Liver (tissue), 9 donors: ENCODE measurements around the gene NR3C1. TPM values are rescaled to one million over a fixed set of nuclear protein-coding genes. Genes with fewer than 3 reads are reported as not detected.
A peak's percentile ranks its signal among the peaks of the same experiment; 100 is the strongest.

Experiments
- DNase-seq: peaks from one replicate; pipeline ENCODE4 v3.0.0-alpha.2; 2017; ENCODE audit warnings: low spot score
- H3K27ac ChIP-seq, 2 donors: one replicate each; pipeline ENCODE4 v1.7.0; 2013; ENCODE audit warnings: inconsistent platforms in 2 of 2, low read length in 2 of 2, control low read depth in 1 of 2, low read depth in 1 of 2, mild to moderate bottlenecking in 1 of 2
- H3K27me3 ChIP-seq, 4 donors: one replicate each; pipeline versions ENCODE4 v1.6.1 to v1.7.0; 2013; ENCODE audit warnings: low read length in 3 of 4, inconsistent platforms in 1 of 4, mild to moderate bottlenecking in 1 of 4, moderate library complexity in 1 of 4; ENCODE audit not compliant: control insufficient read depth in 4 of 4, insufficient read depth in 4 of 4
- H3K36me3 ChIP-seq, 4 donors: one replicate each; pipeline versions ENCODE4 v1.6.1 to v1.7.0; 2013; ENCODE audit warnings: low read length in 3 of 4, mild to moderate bottlenecking in 3 of 4, low read depth in 1 of 4, moderate library complexity in 1 of 4; ENCODE audit not compliant: control insufficient read depth in 4 of 4, insufficient read depth in 3 of 4
- H3K4me1 ChIP-seq, 4 donors: one replicate each; pipeline versions ENCODE4 v1.6.1 to v1.7.0; 2013; ENCODE audit warnings: low read length in 3 of 4, mild to moderate bottlenecking in 3 of 4, moderate library complexity in 1 of 4; ENCODE audit not compliant: control insufficient read depth in 4 of 4, insufficient read depth in 4 of 4
- H3K4me3 ChIP-seq, 3 donors: one replicate each; pipeline versions ENCODE4 v1.6.1 to v1.7.0; 2013; ENCODE audit warnings: low read length in 3 of 3, control low read depth in 1 of 3, low read depth in 1 of 3, mild to moderate bottlenecking in 1 of 3
- H3K9ac ChIP-seq, 2 donors: one replicate each; pipeline ENCODE4 v1.7.0; 2013; ENCODE audit warnings: low read length in 2 of 2, mild to moderate bottlenecking in 2 of 2, moderate library complexity in 2 of 2, control low read depth in 1 of 2, low read depth in 1 of 2
- H3K9me3 ChIP-seq, 4 donors: one replicate each; pipeline versions ENCODE4 v1.6.1 to v1.7.0; 2013; ENCODE audit warnings: low read length in 3 of 4; ENCODE audit not compliant: control insufficient read depth in 4 of 4
- ATF3 ChIP-seq: IDR thresholded peaks from 2 replicates; pipeline ENCODE4 v1.6.1; 2016; ENCODE audit warnings: antibody characterized with exemption
- FOXA1 ChIP-seq: IDR thresholded peaks from 2 replicates; pipeline ENCODE4 v1.6.1; 2016; ENCODE audit warnings: antibody characterized with exemption
- FOXA2 ChIP-seq: IDR thresholded peaks from 2 replicates; pipeline ENCODE4 v1.6.1; 2016; ENCODE audit warnings: antibody characterized with exemption
- GABPA ChIP-seq, 2 donors: IDR thresholded peaks in 1 of 2; conservative IDR thresholded peaks in 1 of 2; 2 replicates each; pipeline ENCODE4 v1.6.1; 2016; ENCODE audit warnings: antibody characterized with exemption in 2 of 2, mild to moderate bottlenecking in 1 of 2, moderate library complexity in 1 of 2
- HNF4A ChIP-seq, 2 donors: conservative IDR thresholded peaks; 2 replicates each; pipeline ENCODE4 v1.6.1; 2016; ENCODE audit warnings: antibody characterized with exemption in 2 of 2, mild to moderate bottlenecking in 2 of 2
- HNF4G ChIP-seq: IDR thresholded peaks from 2 replicates; pipeline ENCODE4 v1.6.1; 2016; ENCODE audit warnings: antibody characterized with exemption
- NR2F2 ChIP-seq: IDR thresholded peaks from 2 replicates; pipeline ENCODE4 v1.6.1; 2016; ENCODE audit warnings: antibody characterized with exemption
- RAD21 ChIP-seq, 2 donors: IDR thresholded peaks; 2 replicates each; pipeline ENCODE4 v1.6.1; 2016; ENCODE audit warnings: antibody characterized with exemption in 2 of 2, mild to moderate bottlenecking in 2 of 2
- RXRA ChIP-seq, 2 donors: IDR thresholded peaks; 2 replicates each; pipeline ENCODE4 v1.6.1; 2017 to 2018; ENCODE audit warnings: antibody characterized with exemption in 2 of 2, mild to moderate bottlenecking in 1 of 2
- SP1 ChIP-seq: IDR thresholded peaks from 2 replicates; pipeline ENCODE4 v1.6.1; 2018; ENCODE audit warnings: antibody characterized with exemption, mild to moderate bottlenecking
- TAF1 ChIP-seq: conservative IDR thresholded peaks from 2 replicates; pipeline ENCODE4 v1.6.1; 2016; ENCODE audit warnings: antibody characterized with exemption, mild to moderate bottlenecking
- WGBS: extraction: QIAGEN DNeasy Blood & Tissue Kit; methylation state at CpG from one replicate; pipeline ENCODE4 v1.1.7; 2013; 5-methylcytosine and 5-hydroxymethylcytosine counted together
- polyA plus RNA-seq, 2 donors: library from polyadenylated mRNA; stranded (reverse) in 1 of 2; unstranded in 1 of 2; fragments of 200-250 nt in 1 of 2; fragments of >200 nt in 1 of 2; fragmentation: Nextera tagmentation in 1 of 2; extraction: Ambion mirVana in 1 of 2; gene quantifications; one replicate each; pipeline versions ENCODE4 v1.2.1 to v1.2.3, GENCODE V29; 2013 to 2015
- total RNA-seq, 2 donors: library from RNA; depleted of rRNA; stranded (reverse); fragments of >200 nt; gene quantifications; one replicate each; pipeline ENCODE4 v1.2.3, GENCODE V29; 2014
- TF ChIP-seq, protein P1 (sequence below): IDR thresholded peaks from 2 replicates; pipeline ENCODE4 v1.6.1; 2016; ENCODE audit warnings: antibody characterized with exemption
- TF ChIP-seq, protein P2 (sequence below): fragments of 150-350 bp; IDR thresholded peaks from 2 replicates; pipeline ENCODE4 v1.5.1; 2017; ENCODE audit warnings: improper control_type of control experiment, low read depth, low read length; ENCODE audit not compliant: missing input control
- TF ChIP-seq, protein P3 (sequence below): IDR thresholded peaks from 2 replicates; pipeline ENCODE4 v1.6.1; 2016; ENCODE audit warnings: antibody characterized with exemption
- TF ChIP-seq, protein P4 (sequence below): IDR thresholded peaks from 2 replicates; pipeline ENCODE4 v1.6.1; 2016; ENCODE audit warnings: antibody characterized with exemption, mild to moderate bottlenecking
- donor health status: healthy.
- donor health status: healthy.
- donor health status: healthy.
- donor health status: healthy.
- donor health status: healthy.

Gene NR3C1
- total and polyA plus RNA-seq, 4 donors, result 24.5 to 36.4 (median 29.0) TPM

GRCh38 chr5:143359869-143360268 lies 43.6 kb downstream of the NR3C1 start:
- Histone ChIP-seq H3K9ac (no peak overlapping the region), H3K27ac (no peak overlapping the region), H3K36me3 (no peaks in the 10 kb centered on the region), H3K9me3 (no peaks in the 10 kb centered on the region), H3K4me1 (peaks cover 5 to 38% (median 22%) of the 10 kb centered on the region in 4 donors), H3K27me3 (no peaks in the 10 kb centered on the region), H3K4me3 (no peak overlapping the region)
- no peak for DNase-seq
- TF ChIP-seq, protein P1, sequence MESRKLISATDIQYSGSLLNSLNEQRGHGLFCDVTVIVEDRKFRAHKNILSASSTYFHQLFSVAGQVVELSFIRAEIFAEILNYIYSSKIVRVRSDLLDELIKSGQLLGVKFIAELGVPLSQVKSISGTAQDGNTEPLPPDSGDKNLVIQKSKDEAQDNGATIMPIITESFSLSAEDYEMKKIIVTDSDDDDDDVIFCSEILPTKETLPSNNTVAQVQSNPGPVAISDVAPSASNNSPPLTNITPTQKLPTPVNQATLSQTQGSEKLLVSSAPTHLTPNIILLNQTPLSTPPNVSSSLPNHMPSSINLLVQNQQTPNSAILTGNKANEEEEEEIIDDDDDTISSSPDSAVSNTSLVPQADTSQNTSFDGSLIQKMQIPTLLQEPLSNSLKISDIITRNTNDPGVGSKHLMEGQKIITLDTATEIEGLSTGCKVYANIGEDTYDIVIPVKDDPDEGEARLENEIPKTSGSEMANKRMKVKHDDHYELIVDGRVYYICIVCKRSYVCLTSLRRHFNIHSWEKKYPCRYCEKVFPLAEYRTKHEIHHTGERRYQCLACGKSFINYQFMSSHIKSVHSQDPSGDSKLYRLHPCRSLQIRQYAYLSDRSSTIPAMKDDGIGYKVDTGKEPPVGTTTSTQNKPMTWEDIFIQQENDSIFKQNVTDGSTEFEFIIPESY, result no peak
- TF ChIP-seq, protein P2, sequence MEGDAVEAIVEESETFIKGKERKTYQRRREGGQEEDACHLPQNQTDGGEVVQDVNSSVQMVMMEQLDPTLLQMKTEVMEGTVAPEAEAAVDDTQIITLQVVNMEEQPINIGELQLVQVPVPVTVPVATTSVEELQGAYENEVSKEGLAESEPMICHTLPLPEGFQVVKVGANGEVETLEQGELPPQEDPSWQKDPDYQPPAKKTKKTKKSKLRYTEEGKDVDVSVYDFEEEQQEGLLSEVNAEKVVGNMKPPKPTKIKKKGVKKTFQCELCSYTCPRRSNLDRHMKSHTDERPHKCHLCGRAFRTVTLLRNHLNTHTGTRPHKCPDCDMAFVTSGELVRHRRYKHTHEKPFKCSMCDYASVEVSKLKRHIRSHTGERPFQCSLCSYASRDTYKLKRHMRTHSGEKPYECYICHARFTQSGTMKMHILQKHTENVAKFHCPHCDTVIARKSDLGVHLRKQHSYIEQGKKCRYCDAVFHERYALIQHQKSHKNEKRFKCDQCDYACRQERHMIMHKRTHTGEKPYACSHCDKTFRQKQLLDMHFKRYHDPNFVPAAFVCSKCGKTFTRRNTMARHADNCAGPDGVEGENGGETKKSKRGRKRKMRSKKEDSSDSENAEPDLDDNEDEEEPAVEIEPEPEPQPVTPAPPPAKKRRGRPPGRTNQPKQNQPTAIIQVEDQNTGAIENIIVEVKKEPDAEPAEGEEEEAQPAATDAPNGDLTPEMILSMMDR, result no peak
- TF ChIP-seq HNF4A (conservative IDR thresholded peaks at IDR 0.05), result no peak
- TF ChIP-seq ATF3, result no peak
- TF ChIP-seq HNF4G, result no peak
- TF ChIP-seq RXRA (IDR thresholded peaks at IDR 0.05), result no peak
- no peak for TF ChIP-seq SP1
- TF ChIP-seq FOXA1, result no peak
- TF ChIP-seq RAD21 (IDR thresholded peaks at IDR 0.05), result no peak
- no peak for TF ChIP-seq TAF1
- TF ChIP-seq FOXA2, result no peak
- no peak for TF ChIP-seq GABPA (IDR thresholded peaks at IDR 0.05 in 1 of 2, conservative IDR thresholded peaks at IDR 0.05 in 1 of 2)
- TF ChIP-seq, protein P3, sequence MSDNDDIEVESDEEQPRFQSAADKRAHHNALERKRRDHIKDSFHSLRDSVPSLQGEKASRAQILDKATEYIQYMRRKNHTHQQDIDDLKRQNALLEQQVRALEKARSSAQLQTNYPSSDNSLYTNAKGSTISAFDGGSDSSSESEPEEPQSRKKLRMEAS, result no peak
- no peak for TF ChIP-seq NR2F2
- WGBS, result 94% methylated on average over 2 of the region's 2 CpGs

DNA sequence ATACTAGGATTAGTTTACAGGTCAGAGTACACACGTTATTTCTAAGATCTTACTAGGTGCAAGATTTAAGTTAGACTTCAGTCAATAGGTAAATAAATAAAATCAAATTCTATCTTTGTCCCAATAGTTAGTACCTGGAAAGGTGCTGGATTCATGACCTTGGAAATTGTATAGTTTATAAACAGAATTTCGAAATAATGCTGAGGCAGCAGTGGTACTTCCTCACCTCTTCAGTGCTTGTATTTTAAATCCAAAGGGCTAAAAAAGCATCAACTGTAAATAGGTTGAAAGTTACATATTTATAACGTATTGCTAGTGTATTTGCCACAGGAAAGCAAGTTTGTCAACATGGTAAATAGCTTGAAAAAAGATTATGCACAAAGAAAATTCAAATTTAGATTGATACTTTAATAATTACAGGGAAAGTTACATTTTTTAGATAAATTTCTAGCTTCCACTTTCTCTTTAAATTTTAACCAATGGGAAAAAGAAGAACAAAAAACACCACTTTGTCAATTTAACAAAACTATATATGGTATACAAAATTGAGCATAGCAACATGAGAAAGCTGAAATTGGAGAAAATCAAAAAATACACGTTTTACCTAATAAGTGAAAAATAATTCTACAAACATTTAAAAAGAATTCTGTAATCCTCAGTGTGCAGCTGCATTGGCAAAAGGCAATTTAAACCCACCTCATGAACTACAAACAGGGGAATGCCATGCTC lies 46.5 kb downstream of the NR3C1 start:
- H3K27ac ChIP-seq, result peak overlapping the region; percentile 29 to 30
- no peak overlapping the region for H3K9ac ChIP-seq
- no peak for DNase-seq
- 34% methylated on average over 4 of the region's 4 CpGs for WGBS
- H3K4me3 ChIP-seq, result no peak overlapping the region
- peaks cover 14 to 53% (median 32%) of the 10 kb centered on the region in 4 donors for H3K4me1 ChIP-seq
- TF ChIP-seq, protein P4, sequence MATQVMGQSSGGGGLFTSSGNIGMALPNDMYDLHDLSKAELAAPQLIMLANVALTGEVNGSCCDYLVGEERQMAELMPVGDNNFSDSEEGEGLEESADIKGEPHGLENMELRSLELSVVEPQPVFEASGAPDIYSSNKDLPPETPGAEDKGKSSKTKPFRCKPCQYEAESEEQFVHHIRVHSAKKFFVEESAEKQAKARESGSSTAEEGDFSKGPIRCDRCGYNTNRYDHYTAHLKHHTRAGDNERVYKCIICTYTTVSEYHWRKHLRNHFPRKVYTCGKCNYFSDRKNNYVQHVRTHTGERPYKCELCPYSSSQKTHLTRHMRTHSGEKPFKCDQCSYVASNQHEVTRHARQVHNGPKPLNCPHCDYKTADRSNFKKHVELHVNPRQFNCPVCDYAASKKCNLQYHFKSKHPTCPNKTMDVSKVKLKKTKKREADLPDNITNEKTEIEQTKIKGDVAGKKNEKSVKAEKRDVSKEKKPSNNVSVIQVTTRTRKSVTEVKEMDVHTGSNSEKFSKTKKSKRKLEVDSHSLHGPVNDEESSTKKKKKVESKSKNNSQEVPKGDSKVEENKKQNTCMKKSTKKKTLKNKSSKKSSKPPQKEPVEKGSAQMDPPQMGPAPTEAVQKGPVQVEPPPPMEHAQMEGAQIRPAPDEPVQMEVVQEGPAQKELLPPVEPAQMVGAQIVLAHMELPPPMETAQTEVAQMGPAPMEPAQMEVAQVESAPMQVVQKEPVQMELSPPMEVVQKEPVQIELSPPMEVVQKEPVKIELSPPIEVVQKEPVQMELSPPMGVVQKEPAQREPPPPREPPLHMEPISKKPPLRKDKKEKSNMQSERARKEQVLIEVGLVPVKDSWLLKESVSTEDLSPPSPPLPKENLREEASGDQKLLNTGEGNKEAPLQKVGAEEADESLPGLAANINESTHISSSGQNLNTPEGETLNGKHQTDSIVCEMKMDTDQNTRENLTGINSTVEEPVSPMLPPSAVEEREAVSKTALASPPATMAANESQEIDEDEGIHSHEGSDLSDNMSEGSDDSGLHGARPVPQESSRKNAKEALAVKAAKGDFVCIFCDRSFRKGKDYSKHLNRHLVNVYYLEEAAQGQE, result no peak
- TF ChIP-seq NR2F2 (no peak), HNF4A (conservative IDR thresholded peaks at IDR 0.05) (peak; percentile 15 to 16)
- H3K27me3 ChIP-seq, result no peaks in the 10 kb centered on the region
- H3K36me3 ChIP-seq, result no peaks in the 10 kb centered on the region
- H3K9me3 ChIP-seq, result no peaks in the 10 kb centered on the region
